HCT116 (cell line): ENCODE results near the gene TMCC1. TPM values are rescaled to one million over a fixed set of nuclear protein-coding genes. Genes with fewer than 3 reads are reported as not detected.

Experiments used
- ATAC-seq: fragments of 200-7000 bp; cut with Tn5 transposase; 2 replicates; pipeline ENCODE4 v1.9.1; 2020; ENCODE audit warnings: mild to moderate bottlenecking, moderate library complexity
- BruUV-seq: library from RNA; stranded (reverse); fragments of 400-500 nt; replicated peaks from 2 replicates; lab custom pipeline; 2021; lab: Mats Ljungman, UMichigan
- CTCF ChIA-PET: fragments of 300-600 bp; sonication (Branson Sonifier 250); formaldehyde crosslinking; loops from one replicate; lab custom pipeline; 2021; ENCODE audit warnings: antibody characterized with exemption; lab: Charles Lee
- POLR2A ChIA-PET: fragments of 300-600, 350-600 bp; sonication (Branson Sonifier 250); formaldehyde crosslinking; loops from one replicate; lab custom pipeline; 2021; ENCODE audit warnings: antibody characterized with exemption; lab: Charles Lee
- RAD21 ChIA-PET, 2 experiments: fragments of 300-600 bp; sonication (Branson Sonifier 250); formaldehyde crosslinking; loops; one replicate each; lab custom pipeline; 2023; ENCODE audit warnings: low total read pairs in 2 of 2; ENCODE audit not compliant: uncharacterized antibody in 2 of 2, unreplicated experiment in 2 of 2, low non-redundant PET in 1 of 2; lab: Charles Lee
- DNase-seq: peaks from one replicate; pipeline ENCODE4 v3.0.0-alpha.2; 2010; ENCODE audit warnings: low read depth, low spot score
- H2AFZ ChIP-seq: fragments of 200-600 bp; shearing (Covaris generic), sonication (generic); 2 replicates; pipeline ENCODE4 v1.6.1; 2017; ENCODE audit warnings: low read depth, mixed run types, mixed read lengths, antibody characterized with exemption, low read length; ENCODE audit not compliant: poor library complexity, severe bottlenecking
- H3K27ac ChIP-seq: 2 replicates; pipeline ENCODE4 v1.5.1; 2012; ENCODE audit warnings: low read depth, low read length
- H3K27me3 ChIP-seq: fragments of 200-600 bp; sonication (generic); 2 replicates; pipeline ENCODE4 v1.6.1; 2016; ENCODE audit warnings: mixed run types, low read length, mixed read lengths; ENCODE audit not compliant: insufficient read depth
- H3K36me3 ChIP-seq, 2 experiments: fragments of 200-500 bp in 1 of 2; fragments of 200-600 bp in 1 of 2; sonication (Bioruptor generic) in 1 of 2; sonication (generic) in 1 of 2; 2 replicates each; pipeline versions ENCODE4 v1.5.1 to v1.6.1; 2014 to 2016; ENCODE audit warnings: low read length in 2 of 2, inconsistent platforms in 1 of 2, mixed read lengths in 1 of 2, mixed run types in 1 of 2; ENCODE audit not compliant: insufficient read depth in 2 of 2, control insufficient read depth in 1 of 2
- H3K4me1 ChIP-seq, 2 experiments: fragments of 200-600 bp in 1 of 2; sonication (generic) in 1 of 2; 2 replicates each; pipeline versions ENCODE4 v1.5.1 to v1.6.1; 2012 to 2017; ENCODE audit warnings: low read length in 2 of 2, inconsistent platforms in 1 of 2, mild to moderate bottlenecking in 1 of 2, mixed read lengths in 1 of 2, mixed run types in 1 of 2, moderate library complexity in 1 of 2; ENCODE audit not compliant: insufficient read depth in 2 of 2, control insufficient read depth in 1 of 2
- H3K4me2 ChIP-seq: fragments of 200-600 bp; sonication (generic); 2 replicates; pipeline ENCODE4 v1.6.1; 2017; ENCODE audit warnings: mixed run types, low read length, mixed read lengths
- H3K4me3 ChIP-seq, 2 experiments: fragments of 200-600 bp in 1 of 2; sonication (generic) in 1 of 2; replicated peaks in 1 of 2; 2 replicates each; pipeline ENCODE4 v1.5.1; 2011 to 2016; ENCODE audit warnings: low read length in 2 of 2, control low read depth in 1 of 2, low read depth in 1 of 2, mild to moderate bottlenecking in 1 of 2, mixed read lengths in 1 of 2, mixed run types in 1 of 2
- H3K79me2 ChIP-seq: fragments of 200-600 bp; sonication (generic); 2 replicates; pipeline ENCODE4 v1.6.1; 2017; ENCODE audit warnings: mild to moderate bottlenecking, mixed run types, low read length, moderate library complexity, mixed read lengths; ENCODE audit not compliant: insufficient read depth
- H3K9ac ChIP-seq: fragments of 200-600 bp; sonication (generic); 2 replicates; pipeline ENCODE4 v1.6.1; 2016; ENCODE audit warnings: low read length, mixed read lengths
- H3K9me2 ChIP-seq: fragments of 200-600 bp; sonication (generic), shearing (Covaris generic); 2 replicates; pipeline ENCODE4 v1.6.1; 2017; ENCODE audit warnings: mixed run types, mild to moderate bottlenecking, moderate library complexity; ENCODE audit not compliant: insufficient read depth
- H3K9me3 ChIP-seq, 2 experiments: fragments of 200-500 bp in 1 of 2; fragments of 200-600 bp in 1 of 2; sonication (Bioruptor generic) in 1 of 2; sonication (generic) in 1 of 2; 2 replicates each; pipeline ENCODE4 v1.6.1; 2014 to 2017; ENCODE audit warnings: low read length in 2 of 2, mixed read lengths in 2 of 2, inconsistent platforms in 1 of 2, low read depth in 1 of 2, mild to moderate bottlenecking in 1 of 2, mixed run types in 1 of 2, moderate library complexity in 1 of 2; ENCODE audit not compliant: control insufficient read depth in 1 of 2, insufficient read depth in 1 of 2
- H4K20me1 ChIP-seq: fragments of 200-600 bp; sonication (generic), shearing (Covaris generic); 2 replicates; pipeline ENCODE4 v1.6.1; 2017; ENCODE audit warnings: mixed run types, mild to moderate bottlenecking, moderate library complexity; ENCODE audit not compliant: insufficient read depth
- CEBPB ChIP-seq: IDR thresholded peaks from 2 replicates; pipeline ENCODE4 v1.6.1; 2012; ENCODE audit warnings: low read depth
- ELF1 ChIP-seq: IDR thresholded peaks from 2 replicates; pipeline ENCODE4 v1.6.1; 2012; ENCODE audit warnings: low read depth, borderline replicate concordance
- EZH2 ChIP-seq: fragments of 200-600 bp; sonication (generic); IDR thresholded peaks from 2 replicates; pipeline ENCODE4 v1.6.1; 2017; ENCODE audit warnings: antibody characterized with exemption, mixed run types
- EZH2phosphoT487 ChIP-seq: fragments of 200-600 bp; IDR thresholded peaks from 2 replicates; pipeline ENCODE4 v1.6.1; 2018; ENCODE audit warnings: antibody characterized with exemption, borderline replicate concordance
- SRF ChIP-seq: IDR thresholded peaks from 2 replicates; pipeline ENCODE4 v1.6.1; 2012; ENCODE audit warnings: low read depth
- YY1 ChIP-seq: IDR thresholded peaks from 2 replicates; pipeline ENCODE4 v1.6.1; 2011; ENCODE audit warnings: low read length, low read depth, moderate library complexity, mild to moderate bottlenecking; ENCODE audit not compliant: insufficient replicate concordance; ENCODE audit errors: extremely low read depth
- intact Hi-C: fragments of 100-400 bp; cut with micrococcal nuclease; formaldehyde crosslinking; loops from 2 replicates; pipeline ENCODE4 v1.10.0; 2022
- total RNA-seq: library from RNA; stranded (reverse); gene quantifications from one replicate; pipeline ENCODE4 v1.2.1, GENCODE V29; 2021; ENCODE audit not compliant: unreplicated experiment
- TF ChIP-seq, protein P1 (sequence below): IDR thresholded peaks from 2 replicates; pipeline ENCODE4 v1.6.1; 2012; ENCODE audit warnings: low read depth
- TF ChIP-seq, protein P2 (sequence below), 3 experiments: fragments of 200-600 bp in 1 of 3; sonication (generic) in 1 of 3; IDR thresholded peaks in 2 of 3; conservative IDR thresholded peaks in 1 of 3; 2 replicates each; pipeline ENCODE4 v1.5.1; 2012 to 2017; ENCODE audit warnings: low read depth in 2 of 3, low read length in 2 of 3, antibody characterized with exemption in 1 of 3, borderline replicate concordance in 1 of 3, control low read depth in 1 of 3, mild to moderate bottlenecking in 1 of 3, mixed read lengths in 1 of 3, mixed run types in 1 of 3, moderate library complexity in 1 of 3; ENCODE audit not compliant: insufficient read depth in 1 of 3

Gene TMCC1
- total RNA-seq, 1 experiment from 2014 or later: 32.5 TPM

DNA sequence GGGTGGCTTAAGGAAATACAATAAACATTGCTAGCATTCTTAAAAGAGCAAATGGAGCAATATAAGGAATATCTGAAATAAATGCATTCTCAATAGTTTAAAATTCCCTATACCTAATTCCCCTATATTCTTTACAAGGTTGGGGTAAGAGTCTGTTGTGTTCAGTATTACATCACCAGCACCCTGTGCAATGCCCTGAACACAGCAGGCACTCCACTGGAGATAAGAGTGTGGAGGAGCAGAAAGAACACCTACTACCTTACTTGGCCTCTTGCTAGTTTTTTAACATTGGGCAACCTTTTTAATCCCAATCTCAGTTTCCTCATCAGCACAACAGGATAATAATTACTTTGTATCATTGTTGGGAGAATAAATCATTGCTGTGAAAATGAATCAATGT lies 146.9 kb downstream of the TMCC1 start:
- intact Hi-C loops: no loop called here
- no peaks in the 10 kb centered on the region for H3K36me3 ChIP-seq
- peaks cover 12% of the 10 kb centered on the region; the same call in 1 of the 2 replicates for H3K79me2 ChIP-seq
- H3K9ac ChIP-seq: no peak overlapping the region
- POLR2A ChIA-PET: no interaction called here
- DNase-seq: no peak
- no peak for ATAC-seq
- H3K4me1 ChIP-seq: no peaks in the 10 kb centered on the region
- TF ChIP-seq ELF1 (no peak), EZH2phosphoT487 (no peak), SRF (no peak), CEBPB (no peak), EZH2 (no peak), YY1 (no peak)
- TF ChIP-seq, protein P1, sequence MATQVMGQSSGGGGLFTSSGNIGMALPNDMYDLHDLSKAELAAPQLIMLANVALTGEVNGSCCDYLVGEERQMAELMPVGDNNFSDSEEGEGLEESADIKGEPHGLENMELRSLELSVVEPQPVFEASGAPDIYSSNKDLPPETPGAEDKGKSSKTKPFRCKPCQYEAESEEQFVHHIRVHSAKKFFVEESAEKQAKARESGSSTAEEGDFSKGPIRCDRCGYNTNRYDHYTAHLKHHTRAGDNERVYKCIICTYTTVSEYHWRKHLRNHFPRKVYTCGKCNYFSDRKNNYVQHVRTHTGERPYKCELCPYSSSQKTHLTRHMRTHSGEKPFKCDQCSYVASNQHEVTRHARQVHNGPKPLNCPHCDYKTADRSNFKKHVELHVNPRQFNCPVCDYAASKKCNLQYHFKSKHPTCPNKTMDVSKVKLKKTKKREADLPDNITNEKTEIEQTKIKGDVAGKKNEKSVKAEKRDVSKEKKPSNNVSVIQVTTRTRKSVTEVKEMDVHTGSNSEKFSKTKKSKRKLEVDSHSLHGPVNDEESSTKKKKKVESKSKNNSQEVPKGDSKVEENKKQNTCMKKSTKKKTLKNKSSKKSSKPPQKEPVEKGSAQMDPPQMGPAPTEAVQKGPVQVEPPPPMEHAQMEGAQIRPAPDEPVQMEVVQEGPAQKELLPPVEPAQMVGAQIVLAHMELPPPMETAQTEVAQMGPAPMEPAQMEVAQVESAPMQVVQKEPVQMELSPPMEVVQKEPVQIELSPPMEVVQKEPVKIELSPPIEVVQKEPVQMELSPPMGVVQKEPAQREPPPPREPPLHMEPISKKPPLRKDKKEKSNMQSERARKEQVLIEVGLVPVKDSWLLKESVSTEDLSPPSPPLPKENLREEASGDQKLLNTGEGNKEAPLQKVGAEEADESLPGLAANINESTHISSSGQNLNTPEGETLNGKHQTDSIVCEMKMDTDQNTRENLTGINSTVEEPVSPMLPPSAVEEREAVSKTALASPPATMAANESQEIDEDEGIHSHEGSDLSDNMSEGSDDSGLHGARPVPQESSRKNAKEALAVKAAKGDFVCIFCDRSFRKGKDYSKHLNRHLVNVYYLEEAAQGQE: no peak
- TF ChIP-seq, protein P2, sequence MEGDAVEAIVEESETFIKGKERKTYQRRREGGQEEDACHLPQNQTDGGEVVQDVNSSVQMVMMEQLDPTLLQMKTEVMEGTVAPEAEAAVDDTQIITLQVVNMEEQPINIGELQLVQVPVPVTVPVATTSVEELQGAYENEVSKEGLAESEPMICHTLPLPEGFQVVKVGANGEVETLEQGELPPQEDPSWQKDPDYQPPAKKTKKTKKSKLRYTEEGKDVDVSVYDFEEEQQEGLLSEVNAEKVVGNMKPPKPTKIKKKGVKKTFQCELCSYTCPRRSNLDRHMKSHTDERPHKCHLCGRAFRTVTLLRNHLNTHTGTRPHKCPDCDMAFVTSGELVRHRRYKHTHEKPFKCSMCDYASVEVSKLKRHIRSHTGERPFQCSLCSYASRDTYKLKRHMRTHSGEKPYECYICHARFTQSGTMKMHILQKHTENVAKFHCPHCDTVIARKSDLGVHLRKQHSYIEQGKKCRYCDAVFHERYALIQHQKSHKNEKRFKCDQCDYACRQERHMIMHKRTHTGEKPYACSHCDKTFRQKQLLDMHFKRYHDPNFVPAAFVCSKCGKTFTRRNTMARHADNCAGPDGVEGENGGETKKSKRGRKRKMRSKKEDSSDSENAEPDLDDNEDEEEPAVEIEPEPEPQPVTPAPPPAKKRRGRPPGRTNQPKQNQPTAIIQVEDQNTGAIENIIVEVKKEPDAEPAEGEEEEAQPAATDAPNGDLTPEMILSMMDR (IDR thresholded peaks at IDR 0.05 in 2 of 3, conservative IDR thresholded peaks at IDR 0.05 in 1 of 3; ENCODE audit: borderline replicate concordance in 1 of 3, insufficient read depth in 1 of 3, low read depth in 2 of 3, low read length in 2 of 3): no peak
- BruUV-seq: no TSS peak
- H3K9me2 ChIP-seq: no peaks in the 10 kb centered on the region
- CTCF ChIA-PET: no interaction called here
- no peak overlapping the region for H3K4me2 ChIP-seq
- no peak overlapping the region for H3K27ac ChIP-seq
- H3K27me3 ChIP-seq: no peaks in the 10 kb centered on the region
- H3K9me3 ChIP-seq: no peaks in the 10 kb centered on the region
- H2AFZ ChIP-seq: no peak overlapping the region
- H4K20me1 ChIP-seq: no peaks in the 10 kb centered on the region
- RAD21 ChIA-PET: no interaction called here
- no peak overlapping the region for H3K4me3 ChIP-seq
